ENCODE results near the gene YEATS4. TPM values are rescaled to one million over a fixed set of nuclear protein-coding genes. Genes with fewer than 3 reads are reported as not detected.

Gene YEATS4
- polyA plus RNA-seq, 12 donors: 10.9 to 21.8 (median 16.9) TPM; not detected in 2

DNA sequence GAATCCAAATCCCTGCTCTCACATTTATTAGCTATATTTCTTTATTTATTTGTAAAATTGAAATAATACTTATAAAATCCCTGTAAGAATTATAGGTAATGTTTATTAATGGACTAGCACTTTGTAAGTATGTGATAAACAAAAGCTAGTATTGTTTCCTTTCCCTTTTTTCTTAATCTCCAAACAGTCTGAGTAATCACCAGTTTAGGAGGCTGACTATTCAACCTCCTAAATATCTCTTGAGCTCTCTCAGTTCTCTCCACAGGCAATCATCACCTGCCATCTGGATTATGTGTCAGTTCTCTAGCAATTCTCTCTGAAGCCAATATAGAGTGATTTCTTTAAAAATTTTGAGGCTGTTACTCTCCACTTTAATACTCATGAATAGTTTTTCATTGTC, 20.6 kb upstream of the YEATS4 start:
- DNase-seq: no peak

GRCh38 chr12:69339999-69340398, 19.5 kb upstream of the YEATS4 start:
- no peak for DNase-seq

DNA sequence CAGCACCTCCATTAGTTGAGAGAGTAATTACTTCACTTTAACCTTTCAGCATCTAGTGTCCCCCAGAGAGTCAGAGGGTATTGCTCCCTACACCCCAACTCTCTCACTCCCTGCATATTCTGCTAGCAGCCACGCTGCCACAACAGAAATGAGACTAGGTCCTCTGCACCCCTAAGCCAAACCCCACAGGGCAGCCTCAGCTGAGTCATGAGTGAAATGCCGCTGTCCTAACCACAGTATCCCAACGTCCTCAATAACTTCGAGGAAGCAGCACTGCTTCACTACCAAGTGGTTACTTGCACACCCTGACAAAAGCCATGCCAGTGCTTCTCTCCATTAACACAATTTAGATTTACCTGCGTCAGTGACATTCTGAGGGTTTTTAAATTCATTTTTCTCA, 18.2 kb upstream of the YEATS4 start:
- DNase-seq: no peak

DNA sequence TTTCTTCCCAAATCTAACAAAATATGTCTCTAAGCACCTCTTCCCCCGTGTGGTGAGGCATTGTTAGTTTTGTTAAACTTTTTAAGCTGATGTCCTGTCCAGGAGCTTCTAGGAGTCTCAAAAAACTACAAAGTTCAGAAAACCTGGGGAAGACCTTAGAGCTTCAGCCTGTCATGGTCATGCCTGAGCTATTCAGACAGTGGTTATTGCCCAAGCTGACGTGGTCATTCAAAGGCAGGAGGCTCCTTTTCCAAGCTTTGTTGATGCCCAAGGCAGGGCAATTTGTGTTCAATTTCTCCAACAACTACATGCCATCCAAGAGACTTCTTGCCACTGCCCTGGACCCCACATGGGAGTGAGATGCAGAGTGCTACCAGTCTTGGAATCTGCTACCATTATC, 17.1 kb upstream of the YEATS4 start:
- DNase-seq: no peak

GRCh38 chr12:69343357-69343756, 16.2 kb upstream of the YEATS4 start:
- no peak for DNase-seq

GRCh38 chr12:69343885-69344612, 15.5 kb upstream of the YEATS4 start:
- no peak for DNase-seq

GRCh38 chr12:69345077-69345476, 14.5 kb upstream of the YEATS4 start:
- DNase-seq: no peak

DNA sequence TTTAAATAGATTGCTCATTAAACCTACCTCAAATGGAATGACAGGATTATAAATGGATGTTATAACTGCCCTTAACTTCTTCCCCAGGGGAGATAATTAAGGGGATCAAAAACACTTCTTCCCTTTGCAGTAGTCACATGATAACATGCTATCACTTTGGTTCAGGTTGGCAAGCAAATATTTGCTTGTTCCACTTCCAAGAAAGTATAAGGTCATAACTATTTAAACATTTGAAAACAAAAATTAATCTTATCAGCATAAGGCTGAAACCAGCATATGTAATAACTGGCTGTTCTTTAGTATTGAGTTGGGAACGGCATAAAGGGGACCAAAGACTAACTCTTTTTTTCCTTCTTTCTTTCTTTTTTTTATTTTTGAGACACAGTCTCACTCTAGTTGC, 13.8 kb upstream of the YEATS4 start:
- no peak for DNase-seq

GRCh38 chr12:69348162-69348938, 11.2 kb upstream of the YEATS4 start, which contains the start of gene LYZ:
Gene LYZ (plus strand): TSS chr12:69348381. CDS start chr12:69348409, 28 bp downstream.
- DNase-seq: no peak

DNA sequence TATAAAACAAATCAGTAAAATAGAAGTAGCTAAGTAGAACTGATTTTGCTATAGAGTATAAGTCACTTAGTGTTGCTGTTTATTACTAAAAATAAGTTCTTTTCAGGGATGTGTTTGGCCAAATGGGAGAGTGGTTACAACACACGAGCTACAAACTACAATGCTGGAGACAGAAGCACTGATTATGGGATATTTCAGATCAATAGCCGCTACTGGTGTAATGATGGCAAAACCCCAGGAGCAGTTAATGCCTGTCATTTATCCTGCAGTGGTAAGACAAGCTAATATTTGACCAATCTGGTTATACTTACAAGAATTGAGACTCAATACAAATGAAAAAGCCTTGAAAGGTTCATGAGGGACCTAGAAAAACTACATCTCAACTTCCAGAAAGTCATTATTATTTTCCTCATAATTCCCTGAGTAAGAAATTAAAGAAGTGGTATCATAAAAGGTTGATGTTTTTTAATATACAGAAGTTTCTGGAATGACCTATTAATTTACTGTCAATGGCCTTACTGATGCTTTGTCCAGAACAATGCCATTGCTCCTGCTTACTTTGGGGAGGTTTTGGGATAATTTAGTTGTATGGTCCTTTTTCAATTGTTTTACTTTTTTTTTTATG, 9.4 kb upstream of the YEATS4 start:
- DNase-seq: no peak

DNA sequence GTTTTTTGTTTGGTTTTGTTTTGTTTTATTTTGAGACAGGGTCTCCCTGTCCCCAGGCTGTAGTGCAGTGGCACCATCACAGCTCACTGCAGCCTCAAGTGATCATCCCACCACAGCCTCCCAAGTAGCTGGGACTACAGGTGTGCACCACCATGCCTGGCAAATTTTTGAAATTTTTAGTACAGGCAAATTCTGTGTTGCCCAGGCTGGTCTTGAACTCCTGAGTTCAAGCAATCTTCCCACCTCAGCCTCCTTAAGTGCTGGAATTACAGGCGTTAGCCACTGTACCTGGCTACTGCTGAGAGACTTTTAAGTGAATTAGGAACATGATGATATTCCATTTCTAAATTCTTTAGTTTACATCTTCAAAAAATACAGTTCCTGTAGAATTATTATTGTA, 8.8 kb upstream of the YEATS4 start:
- DNase-seq: no peak

GRCh38 chr12:69351462-69352236, 7.9 kb upstream of the YEATS4 start:
- DNase-seq: no peak

GRCh38 chr12:69352904-69353303, 6.6 kb upstream of the YEATS4 start:
- DNase-seq: no peak

GRCh38 chr12:69354172-69354555, 5.4 kb upstream of the YEATS4 start:
- DNase-seq: no peak

GRCh38 chr12:69354556-69355187, 4.9 kb upstream of the YEATS4 start:
- no peak for DNase-seq

DNA sequence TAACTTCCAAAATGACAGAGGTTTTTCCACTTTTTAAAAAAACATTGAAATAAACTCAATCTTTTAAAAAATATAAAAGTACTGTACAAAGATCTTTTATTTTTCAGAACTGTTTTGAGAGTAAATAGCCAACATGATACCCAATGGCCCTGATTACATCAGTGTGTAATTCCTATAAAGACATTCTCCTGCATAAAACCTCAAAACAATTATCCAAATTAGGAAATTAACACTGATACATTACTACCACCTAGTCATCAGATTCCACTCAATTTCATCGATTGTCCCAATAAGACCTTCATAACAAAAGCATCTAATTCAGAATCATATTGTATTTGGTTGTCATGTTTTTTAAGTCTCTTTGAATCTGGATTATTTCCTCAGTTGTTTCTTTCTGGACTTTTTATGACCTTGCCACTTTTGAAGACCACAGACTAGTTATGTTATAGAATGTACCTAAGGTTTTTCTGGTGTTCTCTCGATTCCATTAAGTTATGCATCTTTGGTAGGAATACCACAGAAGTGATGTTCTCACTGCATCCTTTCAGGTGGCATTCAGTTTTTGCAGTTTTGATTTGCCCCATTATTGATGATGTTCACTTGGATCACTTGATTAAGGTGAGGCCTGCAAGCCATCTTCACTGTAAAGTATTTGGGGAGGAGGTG, 4.0 kb upstream of the YEATS4 start:
- no peak for DNase-seq

- DNase-seq: no peak
These were observed 767 bp downstream of the YEATS4 start for GRCh38 chr12:69360348-69360672.

DNA sequence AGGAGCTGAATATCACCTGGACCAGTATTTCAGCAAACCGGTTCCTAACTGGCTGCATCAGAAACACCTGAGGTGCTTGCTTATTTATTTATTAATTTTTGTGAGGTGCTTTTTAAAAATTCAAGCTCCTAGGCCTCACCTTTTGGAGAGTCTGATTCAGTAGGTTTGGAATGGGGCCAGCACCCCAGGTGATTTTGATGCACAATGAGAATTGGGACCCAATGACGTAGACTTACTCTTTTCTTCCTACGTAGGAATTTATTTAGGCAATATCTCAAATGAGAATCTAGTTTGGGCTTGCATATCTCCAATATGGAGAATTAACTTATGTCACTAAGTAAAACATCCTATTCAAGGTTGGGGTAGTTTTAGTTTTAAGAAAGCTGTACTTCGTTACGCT, 7.3 kb downstream of the YEATS4 start:
- no peak for DNase-seq

DNA sequence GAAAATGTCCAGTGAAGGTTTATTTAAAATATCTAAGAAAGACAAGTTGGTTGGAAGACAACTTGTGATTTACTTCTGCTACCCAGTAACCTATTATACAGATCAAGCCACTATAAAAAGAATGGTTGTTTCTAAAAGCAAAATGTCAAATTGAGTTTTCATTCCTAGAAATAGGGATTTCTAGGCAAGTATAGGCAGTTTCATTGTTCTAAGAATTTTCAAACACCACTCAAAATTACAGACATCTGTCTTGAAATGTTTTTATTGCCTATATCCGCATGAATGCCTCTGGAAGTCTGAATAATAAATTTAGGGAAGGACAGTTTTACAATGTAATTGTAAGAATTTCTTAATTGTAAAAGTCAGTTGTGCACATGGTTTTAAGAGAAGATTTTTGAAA, 8.6 kb downstream of the YEATS4 start:
- DNase-seq: no peak

DNA sequence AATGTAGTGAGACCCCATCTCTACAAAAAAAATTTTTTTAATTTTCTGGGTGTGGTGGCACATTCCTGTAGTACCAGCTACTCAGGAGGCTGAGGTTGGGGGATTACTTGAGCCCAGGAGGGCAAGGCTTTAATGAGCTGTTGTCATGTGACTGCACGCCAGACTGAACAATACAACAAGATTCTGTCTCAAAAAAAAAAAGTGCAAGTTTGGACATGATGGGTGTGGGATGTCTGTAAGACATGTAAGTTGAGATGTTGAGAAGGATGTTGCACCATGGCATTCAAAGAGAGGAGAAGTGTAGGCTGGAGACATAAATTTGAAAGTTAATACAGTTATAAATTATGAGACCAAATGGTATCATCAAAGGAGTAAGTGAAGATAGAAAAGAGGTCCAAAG, 23.5 kb downstream of the YEATS4 start:
- DNase-seq: no peak

- DNase-seq: no peak
These were observed 25.5 kb downstream of the YEATS4 start for GRCh38 chr12:69385038-69385437.
